Body of pancreas (tissue), 4 donors: ENCODE results near the gene ALG1. TPM values are rescaled to one million over a fixed set of nuclear protein-coding genes. Genes with fewer than 3 reads are reported as not detected.

Experiments used
- ATAC-seq: fragments of 150-250 bp; one replicate; pipeline ENCODE4 v1.9.1; 2016
- DNase-seq, 4 donors: peaks; one replicate each; pipeline ENCODE4 v3.0.0-alpha.2; 2019
- H3K27ac ChIP-seq, 4 donors: fragments of 200-600 bp; sonication (generic); 1 replicate in 3 of 4; 2 replicates in 1 of 4; pipeline versions ENCODE4 v1.5.1 to v1.6.1; 2016 to 2019; ENCODE audit warnings: mild to moderate bottlenecking in 1 of 4, mixed read lengths in 1 of 4, moderate library complexity in 1 of 4
- H3K27me3 ChIP-seq, 2 donors: fragments of 200-600 bp; sonication (generic); one replicate each; pipeline ENCODE4 v1.6.0; 2016; ENCODE audit warnings: mild to moderate bottlenecking in 1 of 2
- H3K36me3 ChIP-seq, 2 donors: fragments of 200-600 bp; sonication (generic); replicated peaks in 1 of 2; 2 replicates each; pipeline ENCODE4 v1.5.1; 2016; ENCODE audit warnings: low read depth in 2 of 2; ENCODE audit not compliant: insufficient read depth in 1 of 2
- H3K4me1 ChIP-seq: fragments of 200-600 bp; sonication (generic); one replicate; pipeline ENCODE4 v1.6.0; 2016
- H3K4me3 ChIP-seq, 2 donors: fragments of 200-600 bp; sonication (generic); 1 replicate in 1 of 2; 2 replicates in 1 of 2; pipeline ENCODE4 v1.5.1; 2016 to 2019
- H3K9me3 ChIP-seq, 3 donors: fragments of 200-600 bp; sonication (generic); 1 replicate in 2 of 3; 2 replicates in 1 of 3; pipeline ENCODE4 v1.5.1; 2016
- CTCF ChIP-seq, 7 experiments: fragments of 450-650 bp in 4 of 7; fragments of 200-600 bp in 3 of 7; sonication (generic) in 3 of 7; IDR thresholded peaks; one replicate each; pipeline ENCODE4 v1.5.1; 2016 to 2019; ENCODE audit warnings: antibody characterized with exemption in 7 of 7
- POLR2A ChIP-seq, 3 donors: fragments of 450-650 bp; IDR thresholded peaks; one replicate each; pipeline ENCODE4 v1.6.1; 2016; ENCODE audit warnings: antibody characterized with exemption in 3 of 3, mild to moderate bottlenecking in 2 of 3
- WGBS, 2 donors: methylation state at CpG; one replicate each; pipeline ENCODE4 v1.1.5; 2017; 5-methylcytosine and 5-hydroxymethylcytosine counted together
- intact Hi-C: fragments of 100-400 bp; cut with DNase I; formaldehyde crosslinking; loops from one replicate; pipeline ENCODE4 v1.15.1; 2023
- total RNA-seq, 2 donors: library from RNA; depleted of rRNA; stranded (reverse); fragments of >200 nt; gene quantifications; one replicate each; pipeline ENCODE4 v1.1.0, GENCODE V29; 2016

Gene ALG1
- total RNA-seq, result 10 to 100 TPM; 20.2 to 26.0 TPM

GRCh38 chr16:5071681-5072333 is at the start of gene ALG1:
Gene ALG1, plus strand, starts transcription at chr16:5071843. Its CDS starts 7 bp downstream, at chr16:5071850.
- TF ChIP-seq CTCF (IDR thresholded peaks at IDR 0.05), result peak in 1 of 7 experiments; percentile 19
- peak; percentile 74 to 92 (median 88) for TF ChIP-seq POLR2A (IDR thresholded peaks at IDR 0.05)
- no peaks in the 10 kb centered on the region for H3K9me3 ChIP-seq
- peak within 1 kb of the TSS; percentile 61 to 76 (median 74) for H3K27ac ChIP-seq
- DNase-seq (peak; percentile 91 to 92 (median 92)), ATAC-seq (peak; percentile 97)
- peaks cover 21% of the 10 kb centered on the region for H3K4me1 ChIP-seq
- H3K36me3 ChIP-seq, result peaks cover 0 to 12% of the 10 kb centered on the region in 2 donors
- intact Hi-C loops, result loop anchor here (10.0 kb wide), 1 partner anchor 97 kb away; no protein-coding TSS in a partner anchor
- H3K27me3 ChIP-seq, result no peaks in the 10 kb centered on the region
- peak within 1 kb of the TSS; percentile 36 to 65 for H3K4me3 ChIP-seq
- WGBS, 2 donors, result 0% methylated on average over 25 to 52 of the region's 53 CpGs

- H3K27me3 ChIP-seq, result no peaks in the 10 kb centered on the region
- no peaks in the 10 kb centered on the region for H3K9me3 ChIP-seq
- H3K27ac ChIP-seq, result no peak overlapping the region
- TF ChIP-seq CTCF (IDR thresholded peaks at IDR 0.05), result no peak
- no peak for TF ChIP-seq POLR2A (IDR thresholded peaks at IDR 0.05)
- peaks cover 12% of the 10 kb centered on the region for H3K4me1 ChIP-seq
- intact Hi-C loops, result no loop called here
- H3K4me3 ChIP-seq, result no peak overlapping the region
- H3K36me3 ChIP-seq, result no peaks in the 10 kb centered on the region
- ATAC-seq (no peak), DNase-seq (peak in 1 of 4 donors; percentile 28)
- 29 to 70% methylated on average over 1 to 6 of the region's 6 CpGs for WGBS, 2 donors
Observed at GRCh38 chr16:5022521-5022920, 49.1 kb upstream of the ALG1 start.

GRCh38 chr16:5024632-5025031 is 47.0 kb upstream of the ALG1 start:
- Histone ChIP-seq H3K27me3 (no peaks in the 10 kb centered on the region), H3K4me1 (peaks cover 12% of the 10 kb centered on the region), H3K4me3 (no peak overlapping the region), H3K27ac (no peak overlapping the region), H3K9me3 (no peaks in the 10 kb centered on the region), H3K36me3 (no peaks in the 10 kb centered on the region)
- peak; percentile 86 for ATAC-seq
- 6 to 26% methylated on average over 2 to 4 of the region's 4 CpGs for WGBS, 2 donors
- intact Hi-C loops, result no loop called here
- DNase-seq, result peak; percentile 50 to 74 (median 68)
- TF ChIP-seq POLR2A (IDR thresholded peaks at IDR 0.05) (no peak), CTCF (IDR thresholded peaks at IDR 0.05) (peak in 6 of 7 experiments; percentile 17 to 64 (median 52))

GRCh38 chr16:5025171-5025632 is 46.4 kb upstream of the ALG1 start:
- Histone ChIP-seq H3K9me3 (no peaks in the 10 kb centered on the region), H3K27me3 (no peaks in the 10 kb centered on the region), H3K27ac (no peak overlapping the region), H3K36me3 (peaks cover 0 to 2% of the 10 kb centered on the region in 2 donors), H3K4me1 (peaks cover 12% of the 10 kb centered on the region), H3K4me3 (no peak overlapping the region)
- intact Hi-C loops, result no loop called here
- DNase-seq, result peak in 2 of 4 donors; percentile 35 to 51
- WGBS, 2 donors, result 36 to 42% methylated on average over 4 to 16 of the region's 17 CpGs
- TF ChIP-seq CTCF (IDR thresholded peaks at IDR 0.05), result peak in 1 of 7 experiments; percentile 19
- no peak for TF ChIP-seq POLR2A (IDR thresholded peaks at IDR 0.05)
- ATAC-seq, result no peak
